PC-3 (cell line): ENCODE measurements around the gene MAFF.

Experiments
- EZH2phosphoT487 ChIP-seq: fragments of 300-600 bp; sonication (generic); IDR thresholded peaks from 2 replicates; pipeline ENCODE4 v1.6.1; 2018; ENCODE audit warnings: mild to moderate bottlenecking, antibody characterized with exemption, low read length, borderline replicate concordance
- TF ChIP-seq, protein P1 (sequence below): fragments of 300-600 bp; sonication (generic); conservative IDR thresholded peaks from 2 replicates; pipeline ENCODE4 v1.5.1; 2017; ENCODE audit warnings: antibody characterized with exemption, low read depth, mild to moderate bottlenecking, low read length

DNA sequence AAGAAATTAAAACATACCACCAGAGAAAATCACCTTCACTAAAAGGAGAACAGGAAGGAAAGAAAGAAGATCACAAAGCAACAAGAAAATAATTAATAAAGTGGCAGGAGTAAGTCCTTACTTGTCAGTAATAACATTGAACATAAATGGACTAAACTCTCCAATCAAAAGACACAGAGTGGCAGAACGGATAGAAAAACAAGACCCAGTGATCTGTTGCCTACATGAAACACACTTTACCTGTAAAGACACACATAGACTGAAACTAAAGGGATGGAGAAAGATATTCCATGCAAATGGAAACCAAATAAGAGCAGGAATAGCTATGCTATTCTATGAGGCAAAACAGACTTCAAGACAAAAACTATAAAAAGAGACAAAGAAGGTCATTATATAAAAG is 46.1 kb upstream of the MAFF start:
- TF ChIP-seq, protein P1, sequence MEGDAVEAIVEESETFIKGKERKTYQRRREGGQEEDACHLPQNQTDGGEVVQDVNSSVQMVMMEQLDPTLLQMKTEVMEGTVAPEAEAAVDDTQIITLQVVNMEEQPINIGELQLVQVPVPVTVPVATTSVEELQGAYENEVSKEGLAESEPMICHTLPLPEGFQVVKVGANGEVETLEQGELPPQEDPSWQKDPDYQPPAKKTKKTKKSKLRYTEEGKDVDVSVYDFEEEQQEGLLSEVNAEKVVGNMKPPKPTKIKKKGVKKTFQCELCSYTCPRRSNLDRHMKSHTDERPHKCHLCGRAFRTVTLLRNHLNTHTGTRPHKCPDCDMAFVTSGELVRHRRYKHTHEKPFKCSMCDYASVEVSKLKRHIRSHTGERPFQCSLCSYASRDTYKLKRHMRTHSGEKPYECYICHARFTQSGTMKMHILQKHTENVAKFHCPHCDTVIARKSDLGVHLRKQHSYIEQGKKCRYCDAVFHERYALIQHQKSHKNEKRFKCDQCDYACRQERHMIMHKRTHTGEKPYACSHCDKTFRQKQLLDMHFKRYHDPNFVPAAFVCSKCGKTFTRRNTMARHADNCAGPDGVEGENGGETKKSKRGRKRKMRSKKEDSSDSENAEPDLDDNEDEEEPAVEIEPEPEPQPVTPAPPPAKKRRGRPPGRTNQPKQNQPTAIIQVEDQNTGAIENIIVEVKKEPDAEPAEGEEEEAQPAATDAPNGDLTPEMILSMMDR = no peak
- no peak for TF ChIP-seq EZH2phosphoT487
